HepG2 (cell line): ENCODE results near the gene MED25. TPM values are rescaled to one million over a fixed set of nuclear protein-coding genes. Genes with fewer than 3 reads are reported as not detected.

ENCODE experiments used
- ATAC-seq: fragments of 200-7000 bp; cut with Tn5 transposase; 3 replicates; pipeline ENCODE4 v1.9.1; 2020; ENCODE audit warnings: mild to moderate bottlenecking, moderate library complexity
- BruUV-seq: library from RNA; stranded (reverse); fragments of 400-500 nt; replicated peaks from 2 replicates; lab custom pipeline; 2021; lab: Mats Ljungman, UMichigan
- CTCF ChIA-PET: fragments of 300-600 bp; formaldehyde crosslinking; extraction: SDS; loops from one replicate; lab custom pipeline; 2021; ENCODE audit warnings: low total read pairs, inconsistent platforms, low intra/inter-chr PET ratio; lab: Yijun Ruan, JAX
- POLR2A ChIA-PET: fragments of 350-600 bp; sonication (Branson Sonifier 250); formaldehyde crosslinking; loops from one replicate; lab custom pipeline; 2020; ENCODE audit warnings: antibody characterized with exemption, inconsistent platforms; lab: Yijun Ruan, JAX
- DNase-seq: peaks from one replicate; pipeline ENCODE4 v3.0.0-alpha.2; 2015; ENCODE audit warnings: low spot score
- FAIRE-seq: peaks from 3 replicates; lab custom pipeline; 2011; peaks lifted over from hg19 to GRCh38; lab: Jason Lieb, UNC
- H2AFZ ChIP-seq: one replicate; pipeline ENCODE4 v1.6.1; 2011; ENCODE audit warnings: low read length, inconsistent platforms
- H3K27ac ChIP-seq: fragments of 300-600 bp; 3 replicates; pipeline ENCODE4 v1.8.0; 2011; ENCODE audit warnings: mixed run types, mild to moderate bottlenecking, mixed read lengths, low read length, inconsistent platforms; ENCODE audit not compliant: insufficient read depth; ENCODE audit errors: extremely low read length
- H3K27me3 ChIP-seq, 2 experiments: fragments of 200-600 bp in 1 of 2; 2 replicates in 1 of 2; 3 replicates in 1 of 2; pipeline versions ENCODE4 v1.6.0 to v1.8.0; 2011; ENCODE audit warnings: low read length in 2 of 2, mild to moderate bottlenecking in 2 of 2, moderate library complexity in 2 of 2, inconsistent platforms in 1 of 2; ENCODE audit not compliant: insufficient read depth in 2 of 2, control insufficient read depth in 1 of 2
- H3K36me3 ChIP-seq, 2 experiments: fragments of 200-600 bp in 1 of 2; replicated peaks in 1 of 2; 2 replicates in 1 of 2; 3 replicates in 1 of 2; pipeline versions ENCODE4 v1.5.1 to v1.8.0; 2011; ENCODE audit warnings: low read length in 2 of 2, inconsistent platforms in 1 of 2; ENCODE audit not compliant: insufficient read depth in 2 of 2, control insufficient read depth in 1 of 2
- H3K4me1 ChIP-seq: 2 replicates; pipeline ENCODE4 v1.5.1; 2012; ENCODE audit warnings: low read length, inconsistent platforms; ENCODE audit not compliant: insufficient read depth
- H3K4me2 ChIP-seq: 2 replicates; pipeline ENCODE4 v1.6.0; 2011; ENCODE audit warnings: low read depth, low read length, inconsistent platforms
- H3K4me3 ChIP-seq, 3 experiments: fragments of 200-600 bp in 1 of 3; sonication (generic), shearing (Covaris generic) in 1 of 3; replicated peaks in 1 of 3; 2 replicates each; pipeline ENCODE4 v1.5.1; 2011 to 2016; ENCODE audit warnings: low read length in 3 of 3, inconsistent platforms in 2 of 3, low read depth in 2 of 3, mild to moderate bottlenecking in 2 of 3, control low read depth in 1 of 3, mixed read lengths in 1 of 3; ENCODE audit not compliant: insufficient read depth in 1 of 3
- H3K79me2 ChIP-seq: one replicate; pipeline ENCODE4 v1.6.1; 2011; ENCODE audit warnings: low read length, inconsistent platforms; ENCODE audit not compliant: insufficient read depth
- H3K9ac ChIP-seq: 2 replicates; pipeline ENCODE4 v1.6.0; 2011; ENCODE audit warnings: mild to moderate bottlenecking, low read depth, low read length, inconsistent platforms; ENCODE audit not compliant: insufficient read depth
- H3K9me3 ChIP-seq: 2 replicates; pipeline ENCODE4 v1.5.1; 2012; ENCODE audit warnings: mild to moderate bottlenecking, low read length
- H4K20me1 ChIP-seq: 2 replicates; pipeline ENCODE4 v1.6.0; 2011; ENCODE audit warnings: inconsistent platforms, mild to moderate bottlenecking, low read length, moderate library complexity; ENCODE audit not compliant: insufficient read depth
- HES4 ChIP-seq: sonication (generic); formaldehyde crosslinking; IDR thresholded peaks from 2 replicates; pipeline ENCODE4 v1.9.0; 2021; ENCODE audit warnings: mild to moderate bottlenecking, missing genetic modification reagents, borderline replicate concordance
- NAIF1 ChIP-seq: sonication (generic); formaldehyde crosslinking; IDR thresholded peaks from 2 replicates; pipeline ENCODE4 v1.5.0; 2020; ENCODE audit warnings: mild to moderate bottlenecking, missing genetic modification reagents, borderline replicate concordance
- NFYB ChIP-seq: sonication (generic); formaldehyde crosslinking; IDR thresholded peaks from 2 replicates; pipeline ENCODE4 v1.4.0; 2020; ENCODE audit warnings: missing genetic modification reagents
- NFYC ChIP-seq: IDR thresholded peaks from 2 replicates; pipeline ENCODE4 v1.6.1; 2016; ENCODE audit warnings: missing genetic modification reagents, missing compliant biosample characterization
- TAF1 ChIP-seq: sonication (generic); formaldehyde crosslinking; IDR thresholded peaks from 2 replicates; pipeline ENCODE4 v1.4.0; 2020; ENCODE audit warnings: missing genetic modification reagents
- TBL1XR1 ChIP-seq: fragments of 150-350 bp; IDR thresholded peaks from 2 replicates; pipeline ENCODE4 v1.6.1; 2014; ENCODE audit warnings: borderline replicate concordance, low read length; ENCODE audit not compliant: partially characterized antibody
- TSC22D2 ChIP-seq: sonication (generic); formaldehyde crosslinking; IDR thresholded peaks from 2 replicates; pipeline ENCODE4 v1.5.1; 2020; ENCODE audit warnings: missing genetic modification reagents, mild to moderate bottlenecking, borderline replicate concordance
- ZBTB2 ChIP-seq: sonication (generic); formaldehyde crosslinking; IDR thresholded peaks from 2 replicates; pipeline ENCODE4 v1.8.0; 2022; ENCODE audit warnings: low read depth, missing genetic modification reagents
- ZMYM2 ChIP-seq: sonication (generic); formaldehyde crosslinking; IDR thresholded peaks from 2 replicates; pipeline ENCODE4 v1.8.0; 2022; ENCODE audit warnings: mild to moderate bottlenecking, missing genetic modification reagents
- ZNF713 ChIP-seq: sonication (generic); formaldehyde crosslinking; IDR thresholded peaks from 2 replicates; pipeline ENCODE4 v1.4.0; 2020; ENCODE audit warnings: mild to moderate bottlenecking, missing genetic modification reagents
- ZSCAN12 ChIP-seq: sonication (generic); formaldehyde crosslinking; IDR thresholded peaks from 2 replicates; pipeline ENCODE4 v1.9.0; 2021; ENCODE audit warnings: mild to moderate bottlenecking, missing genetic modification reagents
- whole genome bisulfite sequencing: methylation state at CpG from one replicate; pipeline ENCODE4 v1.1.6; 2017; ENCODE audit warnings: low lambda C conversion rate; 5-methylcytosine and 5-hydroxymethylcytosine counted together
- in situ Hi-C: cut with HindIII; loops from 2 replicates; pipeline ENCODE4 v1.10.0; 2017; ENCODE audit warnings: low pct_unique_long_range_greater_than_20kb; ENCODE audit not compliant: extremely low pct_ligation_motif_present
- intact Hi-C: fragments of 100-400 bp; cut with micrococcal nuclease; formaldehyde crosslinking; loops from one replicate; pipeline ENCODE4 v1.10.0; 2022; ENCODE audit not compliant: unreplicated experiment
- polyA plus RNA-seq, 8 experiments: library from polyadenylated mRNA; depleted of rRNA in 3 of 8; stranded (reverse) in 7 of 8; unstranded in 1 of 8; fragments of >200 nt; fragmentation: Illumina TruSeq in 4 of 8; extraction: Trizol in 4 of 8; gene quantifications; 2 replicates each; pipeline versions ENCODE4 v1.2.1 to v1.2.3, GENCODE V29; 2011 to 2016; ENCODE audit warnings: low read depth in 4 of 8, missing spikeins in 1 of 8, mixed read lengths in 1 of 8; ENCODE audit not compliant: insufficient read depth in 1 of 8
- total RNA-seq, 5 experiments: library from RNA; depleted of rRNA; stranded (reverse); fragments of >200 nt; fragmentation: Illumina TruSeq; extraction: Trizol; gene quantifications; 2 replicates each; pipeline ENCODE4 v1.2.3, GENCODE V29; 2016; ENCODE audit warnings: low read depth in 1 of 5

Gene MED25
- total and polyA plus RNA-seq, 2 of the 13 experiments (the other 11 are each of a cell fraction or from before 2014, with no cell fraction given): 11.1 to 15.1 TPM

- no TSS peak for BruUV-seq
- H4K20me1 ChIP-seq: no peaks in the 10 kb centered on the region
- no peaks in the 10 kb centered on the region for H3K9me3 ChIP-seq
- in situ Hi-C loops: no loop called here
- TF ChIP-seq NFYB (CRISPR knock-in tag) (peak; percentile 52; the same call in 1 of the 2 replicates), NFYC (CRISPR knock-in tag) (peak; percentile 33; the same call in 1 of the 2 replicates), ZNF713 (CRISPR knock-in tag) (no peak)
- H3K4me2 ChIP-seq: no peak overlapping the region
- 95% methylated on average over 27 of the region's 38 CpGs for WGBS
- no peaks in the 10 kb centered on the region for H3K4me1 ChIP-seq
- FAIRE-seq: no peak
- no peak overlapping the region for H3K27ac ChIP-seq
- H3K4me3 ChIP-seq: no peak overlapping the region
- H3K79me2 ChIP-seq: no peaks in the 10 kb centered on the region
- CTCF ChIA-PET: no interaction called here
- intact Hi-C loops: no loop called here
- H3K27me3 ChIP-seq: no peaks in the 10 kb centered on the region
- H3K9ac ChIP-seq: no peak overlapping the region
- POLR2A ChIA-PET: no interaction called here
- DNase-seq: no peak
- H2AFZ ChIP-seq: no peak overlapping the region
- no peak for ATAC-seq
- H3K36me3 ChIP-seq: peaks cover 8 to 38% of the 10 kb centered on the region in 2 experiments; a peak in 4 of 5 replicates
Measured at GRCh38 chr19:49801966-49802661, 16.0 kb upstream of the MED25 start.

DNA sequence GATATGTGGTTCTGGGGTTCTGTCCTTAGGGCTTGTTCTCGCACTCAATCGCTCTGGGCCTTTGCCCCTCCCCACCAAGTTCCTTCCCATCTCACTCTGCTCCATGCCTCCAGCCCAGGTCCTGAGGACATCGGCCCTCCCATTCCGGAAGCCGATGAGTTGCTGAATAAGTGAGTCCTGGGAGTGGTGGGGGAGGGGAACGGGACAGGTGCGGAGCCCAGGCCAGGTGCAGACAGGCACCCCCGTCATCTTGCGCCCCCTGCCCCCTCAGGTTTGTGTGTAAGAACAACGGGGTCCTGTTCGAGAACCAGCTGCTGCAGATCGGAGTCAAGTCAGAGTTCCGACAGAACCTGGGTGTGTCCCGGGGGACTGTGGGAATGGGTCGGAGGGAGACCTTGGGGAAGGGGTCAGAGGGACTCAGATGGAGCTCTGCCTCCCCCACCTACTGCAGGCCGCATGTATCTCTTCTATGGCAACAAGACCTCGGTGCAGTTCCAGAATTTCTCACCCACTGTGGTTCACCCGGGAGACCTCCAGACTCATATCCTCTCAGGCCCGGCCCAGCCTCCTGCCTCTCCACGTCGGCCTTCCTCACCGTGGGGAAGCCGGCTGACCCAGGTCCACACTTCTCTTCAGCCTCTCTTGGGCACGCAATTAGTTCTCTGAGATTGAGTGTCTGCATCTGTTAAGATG is 15.1 kb upstream of the MED25 start:
- POLR2A ChIA-PET: no interaction called here
- Histone ChIP-seq H3K4me3 (no peak overlapping the region), H4K20me1 (no peaks in the 10 kb centered on the region), H3K79me2 (no peaks in the 10 kb centered on the region), H2AFZ (no peak overlapping the region), H3K4me1 (no peaks in the 10 kb centered on the region), H3K27me3 (no peaks in the 10 kb centered on the region), H3K4me2 (no peak overlapping the region), H3K9ac (no peak overlapping the region), H3K27ac (no peak overlapping the region), H3K36me3 (peaks cover 8 to 32% of the 10 kb centered on the region in 2 experiments; a peak in 4 of 5 replicates), H3K9me3 (no peaks in the 10 kb centered on the region)
- TF ChIP-seq ZSCAN12 (CRISPR knock-in tag) (no peak), ZBTB2 (CRISPR knock-in tag) (no peak), ZMYM2 (no peak), TAF1 (no peak), HES4 (CRISPR knock-in tag) (no peak), TSC22D2 (CRISPR knock-in tag) (no peak), TBL1XR1 (no peak), NAIF1 (CRISPR knock-in tag) (no peak)
- ATAC-seq (no peak), DNase-seq (no peak), FAIRE-seq (no peak)
- in situ Hi-C loops: no loop called here
- WGBS: 97% methylated on average over 23 of the region's 24 CpGs
- BruUV-seq: no TSS peak
- CTCF ChIA-PET: no interaction called here
- intact Hi-C loops: no loop called here
